Activated CD4-positive, CD25-positive, alpha-beta regulatory T cell treated with anti-CD3 and anti-CD28 coated beads, Interleukin-2, amount 50 U/mL, for 72 hours (primary cell): ENCODE data around the gene DNASE1L3.
"Not testable (repeated sequence)": the region's sequence is repeated elsewhere in the genome, so short reads cannot be mapped to it uniquely, and the experiment has no call there.

Experiments
- DNase-seq: peaks from one replicate; pipeline ENCODE4 v3.0.0; 2021

DNASE1L3 gene, protein sequence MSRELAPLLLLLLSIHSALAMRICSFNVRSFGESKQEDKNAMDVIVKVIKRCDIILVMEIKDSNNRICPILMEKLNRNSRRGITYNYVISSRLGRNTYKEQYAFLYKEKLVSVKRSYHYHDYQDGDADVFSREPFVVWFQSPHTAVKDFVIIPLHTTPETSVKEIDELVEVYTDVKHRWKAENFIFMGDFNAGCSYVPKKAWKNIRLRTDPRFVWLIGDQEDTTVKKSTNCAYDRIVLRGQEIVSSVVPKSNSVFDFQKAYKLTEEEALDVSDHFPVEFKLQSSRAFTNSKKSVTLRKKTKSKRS

DNA sequence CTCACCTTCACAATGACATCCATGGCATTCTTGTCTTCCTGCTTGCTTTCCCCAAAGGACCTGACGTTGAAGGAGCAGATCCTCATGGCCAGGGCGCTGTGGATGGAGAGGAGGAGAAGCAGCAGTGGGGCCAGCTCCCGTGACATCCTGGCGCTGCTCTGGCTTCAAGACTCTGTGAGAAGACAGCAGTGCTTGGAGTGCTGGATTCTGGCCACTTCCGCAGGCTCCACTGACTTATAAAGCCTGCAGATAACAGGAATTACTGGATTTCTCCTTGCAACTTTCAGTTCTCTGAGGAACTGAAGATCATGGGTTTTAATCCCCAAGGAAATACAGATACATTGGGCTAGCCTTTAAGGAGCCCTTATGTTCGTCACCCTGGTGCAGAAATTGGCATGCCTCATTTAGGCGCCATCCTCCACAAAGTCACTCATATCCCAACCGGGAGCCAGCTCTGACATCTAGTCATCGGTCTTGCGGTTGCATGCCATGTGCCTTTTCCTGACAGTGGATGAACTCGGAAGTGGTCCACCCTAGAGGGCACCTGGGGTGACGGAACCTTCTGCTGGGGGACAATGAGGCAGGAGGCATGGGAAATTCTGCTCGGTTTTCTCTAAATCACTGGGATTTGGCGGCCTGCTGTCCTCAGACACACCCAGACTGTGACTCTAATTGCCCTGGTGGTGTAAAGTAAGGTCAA lies at the start of gene DNASE1L3:
Gene DNASE1L3, minus strand, starts transcription at position 212 of the 700 bp plus-strand sequence. Its CDS starts 66 bp downstream, at position 146.
- no peak for DNase-seq

DNA sequence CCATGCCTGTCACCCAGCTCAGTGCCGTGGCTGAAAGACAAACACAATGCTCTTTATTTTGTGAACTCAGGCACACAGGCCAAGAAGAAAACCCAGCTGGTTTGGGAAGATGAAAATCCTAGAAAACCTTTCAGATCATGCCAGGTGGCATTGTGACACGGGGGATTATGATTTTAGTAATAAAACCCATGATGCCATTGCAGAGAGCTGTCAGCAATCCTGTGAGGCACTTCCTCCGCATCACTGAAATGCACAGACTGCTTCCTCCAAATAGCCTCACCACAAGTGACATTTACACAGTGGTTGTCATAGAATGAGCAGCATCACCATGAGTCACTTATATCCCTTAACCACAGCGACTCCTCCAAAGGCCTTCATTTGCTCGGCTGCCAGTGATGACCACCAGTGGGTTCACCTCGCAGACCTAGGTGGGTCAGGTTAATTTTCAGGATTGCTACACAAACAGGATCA lies 49.5 kb upstream of the DNASE1L3 start:
- DNase-seq: no peak

DNA sequence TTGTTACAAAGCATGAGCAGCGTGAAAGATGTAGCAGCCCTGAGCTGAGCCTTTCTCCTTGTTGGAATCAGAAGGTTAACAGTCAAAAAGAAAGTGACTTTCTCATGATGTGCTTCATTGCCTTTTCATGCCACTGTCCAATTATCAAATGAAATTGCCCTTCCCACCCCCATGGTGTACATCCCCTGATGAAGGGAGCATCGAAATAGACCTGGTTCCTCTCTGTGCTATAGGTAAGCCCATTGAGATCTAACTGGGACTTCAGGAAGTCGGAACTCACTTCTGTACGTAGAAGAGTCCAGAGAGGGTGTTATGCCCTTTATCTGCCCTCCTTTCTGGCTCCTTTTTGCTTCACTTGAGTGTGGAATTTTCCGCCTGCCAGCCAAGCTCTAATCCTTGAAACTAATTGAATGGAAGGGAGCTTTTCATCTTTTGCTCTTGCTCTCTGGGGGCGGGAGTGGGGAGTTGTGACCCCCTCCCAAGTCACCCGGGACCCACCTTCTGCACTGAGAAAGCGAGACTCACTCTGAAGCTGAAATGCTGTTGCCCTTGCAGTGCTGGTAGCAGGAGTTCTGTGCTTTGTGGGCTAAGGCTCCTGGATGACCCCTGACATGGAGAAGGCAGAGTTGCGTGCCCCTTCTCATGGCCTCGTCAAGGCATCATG lies 47.8 kb upstream of the DNASE1L3 start:
- DNase-seq: no peak

DNA sequence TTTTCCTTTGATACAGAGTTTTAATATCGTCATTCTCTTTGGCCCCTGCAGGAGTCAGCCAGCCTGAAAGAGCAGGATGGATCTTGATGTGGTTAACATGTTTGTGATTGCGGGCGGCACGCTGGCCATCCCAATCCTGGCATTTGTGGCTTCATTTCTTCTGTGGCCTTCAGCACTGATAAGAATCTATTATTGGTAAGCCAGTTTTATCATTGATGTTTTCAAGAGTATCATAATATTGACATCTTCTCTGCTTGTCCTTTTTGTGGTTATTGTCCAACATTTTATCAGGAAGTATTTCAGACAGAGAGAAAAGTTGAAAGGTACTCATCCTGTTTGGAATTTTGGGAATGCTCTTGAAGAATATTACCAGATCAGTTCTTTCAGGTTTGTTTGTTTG lies 45.7 kb upstream of the DNASE1L3 start:
- DNase-seq: no peak

DNA sequence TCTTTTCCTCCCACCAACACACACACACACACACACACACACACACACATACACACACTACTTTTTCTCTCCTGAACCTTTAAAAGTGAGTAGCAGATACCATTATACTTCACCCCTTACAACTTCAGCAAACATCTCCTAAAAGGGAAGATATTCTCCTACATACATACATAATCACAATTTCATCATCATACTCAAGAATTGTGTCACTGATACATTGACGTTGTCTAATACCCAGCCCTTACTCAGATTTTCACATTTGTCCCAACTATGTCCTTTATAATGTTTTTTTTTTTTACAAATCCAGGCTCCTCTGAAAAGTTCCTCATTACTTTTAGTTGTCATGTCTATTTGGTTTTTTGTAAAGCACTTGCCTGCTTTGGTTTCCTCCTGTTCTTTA lies 45.3 kb upstream of the DNASE1L3 start:
- DNase-seq: no peak

DNA sequence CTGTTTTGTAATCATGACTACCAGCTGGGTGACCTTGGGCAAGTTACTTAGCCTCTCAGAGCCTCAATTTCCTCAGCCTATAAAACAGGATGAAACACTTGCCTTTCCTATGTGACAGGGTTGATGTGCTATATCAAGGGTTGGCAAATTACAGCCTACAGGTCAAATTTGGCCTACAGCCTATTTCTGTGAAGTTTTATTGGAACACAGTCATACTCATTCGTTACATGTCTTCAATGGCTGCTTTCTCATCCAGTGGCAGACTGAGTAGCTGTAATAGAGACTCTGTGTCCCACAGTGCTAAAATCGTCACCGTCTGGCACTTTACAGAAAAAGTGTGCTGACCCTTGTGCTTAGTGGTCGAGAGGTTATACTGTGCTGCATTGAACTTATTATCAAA lies 43.4 kb upstream of the DNASE1L3 start:
- no peak for DNase-seq

DNA sequence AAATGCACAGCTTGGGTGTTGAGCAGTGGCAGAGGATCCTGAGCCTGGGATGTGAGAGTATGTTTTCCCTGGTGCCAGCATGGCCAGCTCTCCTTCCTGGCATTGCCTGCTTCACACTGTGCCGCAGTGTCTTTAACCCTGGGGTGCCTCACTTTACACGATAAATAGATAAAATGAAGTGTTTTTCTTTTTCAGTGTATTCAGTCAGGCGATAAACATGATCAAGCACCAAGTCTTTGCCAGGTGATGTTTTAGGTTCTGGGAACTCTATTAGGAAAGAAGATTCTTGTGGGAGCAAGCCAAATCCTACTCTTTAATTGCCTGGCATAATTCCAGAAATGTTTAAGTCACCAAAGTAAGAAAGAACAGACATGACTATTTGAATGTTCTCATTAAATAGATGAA lies 40.9 kb upstream of the DNASE1L3 start:
- no peak for DNase-seq

DNA sequence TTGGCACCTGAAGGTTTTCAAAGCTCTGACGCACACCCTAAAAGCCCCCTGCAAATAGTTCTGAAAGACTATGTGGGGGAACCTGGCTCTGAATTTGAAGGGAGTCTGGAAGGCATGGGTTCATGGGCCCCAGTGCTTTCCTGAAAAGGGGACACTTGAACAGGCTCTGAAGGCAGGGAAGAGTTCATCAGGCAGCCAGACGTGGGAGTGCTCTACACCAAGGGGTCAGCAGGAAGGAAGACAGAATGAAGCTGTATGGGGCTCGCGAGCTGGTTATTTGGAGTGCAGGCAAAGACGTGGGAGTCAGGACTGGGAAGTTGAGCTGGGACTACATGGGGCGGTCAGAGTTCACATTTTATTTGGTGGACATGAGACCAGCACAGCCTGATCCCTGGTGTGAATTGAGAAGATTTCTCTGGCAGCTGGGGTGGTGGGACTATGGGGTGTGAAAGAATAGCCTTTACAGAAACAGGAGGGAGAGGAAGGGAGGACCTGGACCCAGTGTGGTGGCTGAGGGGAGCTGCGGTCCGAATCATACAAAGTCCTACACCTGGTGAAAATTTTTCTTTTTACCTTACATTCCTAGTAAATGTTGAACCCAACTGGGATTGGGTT lies 39.4 kb upstream of the DNASE1L3 start:
- DNase-seq: no peak

DNA sequence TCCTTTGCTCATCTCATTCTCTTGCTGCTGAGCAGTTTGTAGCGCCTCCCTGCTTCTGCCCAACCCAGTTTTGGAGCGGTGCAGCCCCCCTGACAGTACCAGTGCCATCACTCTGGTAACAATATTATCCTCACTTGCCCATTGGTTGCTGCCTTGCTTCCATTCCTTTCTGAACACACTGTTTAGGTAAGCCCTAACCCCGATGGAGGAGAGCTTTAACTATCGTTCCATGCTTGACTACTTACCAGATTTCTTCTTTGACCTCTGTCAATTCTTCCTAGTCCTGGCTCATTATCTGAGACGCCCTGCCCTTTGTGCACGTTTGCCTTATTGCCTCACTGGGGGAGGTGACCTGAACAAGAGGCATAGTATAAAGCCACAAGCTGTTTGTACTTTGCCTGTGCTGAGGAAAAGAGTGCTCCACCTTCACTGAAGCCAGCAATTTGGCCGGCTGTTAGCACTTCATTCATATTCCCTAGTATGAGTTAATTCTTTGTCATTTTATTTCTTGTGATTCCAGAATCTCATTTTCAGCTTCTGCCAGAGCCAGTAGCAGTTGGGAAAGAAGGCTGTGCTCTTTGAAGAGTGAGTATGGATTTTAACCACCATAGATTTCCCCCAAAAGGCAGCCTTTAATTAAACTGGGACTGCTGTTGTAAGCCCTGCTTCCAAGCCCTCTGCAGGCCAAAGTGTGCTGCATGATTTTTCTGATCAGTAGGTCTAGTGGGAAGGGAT lies 38.8 kb upstream of the DNASE1L3 start:
- DNase-seq: no peak

DNA sequence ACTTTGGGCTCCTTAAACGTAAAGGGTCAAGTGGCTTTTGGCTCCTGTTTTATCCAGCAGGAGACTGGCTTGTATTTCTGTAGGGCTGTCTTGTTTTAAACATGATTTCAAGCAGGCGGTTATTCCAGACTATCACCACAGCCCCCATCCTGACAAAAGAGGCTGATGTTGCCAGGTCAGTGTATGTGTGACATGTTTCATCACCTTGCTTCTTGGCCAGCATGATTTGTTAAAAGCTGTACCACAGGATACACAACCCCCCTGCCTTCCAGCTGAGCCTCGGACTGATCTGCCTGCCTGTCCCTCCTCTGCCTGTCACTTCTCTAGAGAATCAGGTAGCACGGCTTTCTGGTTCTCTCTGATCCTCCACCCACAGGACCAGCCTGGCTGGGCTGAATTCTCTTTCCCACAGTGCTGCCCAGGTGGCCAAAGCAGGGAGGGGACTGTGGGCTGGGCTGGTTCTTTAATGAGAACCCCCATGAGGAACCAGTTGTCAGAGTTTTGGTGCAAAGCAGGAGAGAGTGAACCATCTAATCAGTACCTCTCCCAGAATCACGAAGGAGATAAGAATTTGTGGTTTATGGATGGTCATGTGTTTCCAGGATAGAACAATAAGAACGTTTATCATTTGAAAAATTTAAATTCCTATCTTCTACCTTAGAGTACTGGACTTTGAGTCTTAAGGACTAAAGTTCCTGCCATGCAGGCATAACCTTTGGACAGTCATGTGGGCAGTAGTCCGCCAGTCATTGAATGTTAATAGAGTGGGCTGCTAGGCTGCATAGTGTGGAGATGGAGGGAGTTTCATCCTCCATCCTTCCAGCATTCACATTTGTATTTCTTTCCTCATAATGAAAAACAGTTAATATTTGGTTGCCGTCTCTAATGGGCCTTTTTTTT lies 35.6 kb upstream of the DNASE1L3 start:
- no peak for DNase-seq

DNA sequence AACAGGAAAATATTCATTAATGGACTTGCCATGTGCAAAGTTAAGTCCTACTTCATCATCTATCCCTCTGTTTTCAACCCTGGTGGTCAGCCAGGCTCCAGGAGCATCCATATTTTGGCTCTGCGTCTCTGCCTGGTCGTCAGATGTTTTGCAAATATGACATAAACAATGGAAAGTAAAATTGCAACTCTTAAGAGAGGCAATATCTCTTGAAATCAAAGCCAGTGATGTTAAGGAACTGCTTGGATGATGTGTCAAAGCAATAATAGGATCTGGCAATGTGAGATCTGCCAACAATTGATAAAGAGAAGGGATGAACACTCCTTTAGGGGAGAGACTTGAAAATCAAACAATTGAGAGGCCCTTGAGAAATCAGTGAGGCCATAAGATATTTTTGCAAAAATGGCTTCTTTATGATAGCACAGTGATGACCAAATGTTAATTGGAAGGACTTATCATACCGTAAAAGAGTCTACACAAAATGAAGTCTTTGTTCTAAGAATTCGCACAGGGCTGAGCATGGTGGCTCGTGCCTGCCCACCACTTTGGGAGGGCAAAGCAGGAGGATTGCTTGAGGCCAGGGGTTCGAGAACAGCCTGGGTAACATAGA lies 33.3 kb upstream of the DNASE1L3 start:
- DNase-seq: no peak

DNA sequence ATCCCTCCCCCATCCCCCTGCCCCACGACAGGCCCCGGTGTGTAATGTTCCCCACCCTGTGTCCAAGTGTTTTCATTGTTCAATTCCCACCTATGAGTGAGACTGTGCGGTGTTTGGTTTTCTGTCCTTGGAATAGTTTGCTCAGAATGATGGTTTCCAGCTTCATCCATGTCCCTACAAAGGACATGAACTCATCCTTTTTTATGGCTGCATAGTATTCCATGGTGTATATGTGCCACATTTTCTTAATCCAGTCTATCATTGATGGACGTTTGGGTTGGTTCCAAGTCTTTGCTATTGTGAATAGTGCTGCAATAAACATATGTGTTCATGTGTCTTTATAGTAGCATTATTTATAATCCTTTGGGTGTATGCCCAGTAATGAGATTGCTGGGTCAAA lies 32.1 kb upstream of the DNASE1L3 start:
- DNase-seq: not testable (repeated sequence)

DNA sequence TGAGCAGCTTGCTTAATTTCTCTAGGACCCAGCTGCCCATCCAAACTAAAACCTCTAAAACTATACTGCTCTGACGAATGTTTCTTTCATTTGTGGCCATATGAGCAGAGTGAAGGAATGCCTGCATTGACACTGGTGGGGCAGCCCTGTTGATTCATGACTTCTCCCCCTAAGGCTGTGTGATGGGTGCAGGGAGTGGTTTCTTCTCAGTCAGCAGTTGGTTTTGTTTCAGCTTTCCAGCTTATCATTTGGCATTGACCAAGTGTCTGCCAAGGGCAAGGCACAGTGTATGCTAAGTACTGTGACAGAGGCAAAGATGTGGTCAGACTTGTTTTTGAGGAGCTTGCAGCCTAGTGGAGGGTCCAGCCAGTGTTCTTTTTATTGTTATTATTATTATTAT lies 31.6 kb upstream of the DNASE1L3 start:
- no peak for DNase-seq

DNA sequence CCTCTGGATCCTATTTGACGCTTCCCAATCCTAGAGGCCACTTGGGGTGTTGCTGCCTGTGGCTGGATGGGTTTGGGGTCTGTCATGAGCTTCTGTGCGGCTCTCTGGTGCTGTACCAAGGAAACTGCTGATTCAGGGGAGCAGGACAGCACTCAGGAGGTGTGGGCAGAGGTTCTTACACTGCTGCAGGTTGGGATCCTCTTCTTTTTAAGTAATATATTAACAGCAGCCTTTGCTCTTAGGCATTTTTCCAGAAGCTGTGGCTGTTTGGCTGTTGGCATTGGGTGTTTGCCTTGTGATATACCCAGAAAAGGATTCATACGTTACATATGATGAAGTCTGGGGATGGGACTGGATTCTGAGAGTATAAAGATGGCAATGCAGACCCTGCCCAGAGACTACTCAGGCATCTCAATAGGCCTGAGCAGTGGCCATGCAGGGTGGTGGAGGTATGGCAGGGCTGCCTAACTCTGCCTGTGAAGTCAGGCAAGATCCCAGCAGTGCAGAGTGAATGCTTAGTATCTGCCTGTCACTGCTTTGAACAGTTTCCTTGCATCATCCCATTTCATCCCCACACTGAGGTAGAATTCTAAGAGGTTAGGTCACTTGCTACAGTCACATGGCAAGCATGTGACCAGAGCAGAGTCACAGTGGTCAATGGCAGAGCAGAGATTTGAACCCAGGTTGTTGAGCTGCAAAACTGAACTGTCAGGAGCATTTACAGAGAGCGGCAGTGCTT lies 30.7 kb upstream of the DNASE1L3 start:
- DNase-seq: no peak

DNA sequence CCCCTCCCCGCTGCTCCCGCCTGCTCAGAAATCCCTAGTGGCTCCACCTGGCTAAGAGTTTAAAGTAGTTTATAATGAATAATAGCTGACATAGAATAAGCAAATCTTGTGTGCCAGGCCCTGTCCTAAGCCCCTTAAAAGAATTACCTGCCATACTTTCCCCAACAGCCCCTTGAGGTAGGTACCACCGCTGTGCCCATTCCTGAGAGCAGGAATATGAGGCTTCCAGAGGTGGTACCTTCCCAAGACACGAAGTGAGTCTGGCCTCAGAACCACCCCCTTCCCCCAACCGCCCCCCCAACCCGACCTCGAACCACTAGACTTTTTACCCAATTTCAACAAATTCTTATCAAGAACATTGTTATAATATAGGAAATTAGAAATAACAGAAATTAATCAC lies 28.1 kb upstream of the DNASE1L3 start:
- DNase-seq: no peak

DNA sequence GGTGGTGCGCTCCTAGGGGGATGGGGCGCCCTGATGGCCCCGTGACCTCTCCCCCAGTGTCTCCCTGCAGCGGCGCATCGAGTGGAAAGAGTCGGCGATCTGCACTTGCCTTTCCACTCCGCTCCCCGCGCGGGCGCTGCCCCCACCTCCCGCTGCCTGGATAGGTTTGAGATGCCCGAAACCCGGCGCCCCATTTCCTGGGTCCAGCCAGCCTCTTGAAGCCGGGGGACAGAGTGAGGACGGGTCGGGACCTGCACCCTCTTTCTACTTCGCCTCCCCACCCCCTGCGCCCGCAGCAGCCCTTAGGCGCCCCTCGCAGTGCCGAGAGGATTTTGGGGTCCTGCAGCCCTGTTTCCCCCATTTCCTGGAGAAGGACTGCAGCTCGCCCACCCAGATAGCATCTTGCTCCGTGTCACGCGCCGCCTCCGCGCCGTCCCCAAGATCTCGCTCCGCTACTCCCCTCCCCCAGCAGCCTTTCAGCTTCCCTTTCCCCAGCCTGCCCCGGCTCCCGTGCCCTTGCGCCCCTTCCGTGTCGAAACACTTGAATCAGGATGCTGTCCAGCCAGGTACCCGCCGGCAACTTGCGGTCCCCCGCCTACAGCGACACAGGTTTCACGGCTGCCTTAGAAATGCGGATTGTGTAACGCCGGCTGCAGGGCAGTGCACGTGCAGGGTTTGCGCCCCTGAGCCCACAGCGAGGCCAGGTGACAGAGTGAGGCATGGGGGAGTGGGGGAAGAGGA lies 27.3 kb upstream of the DNASE1L3 start:
- DNase-seq: peak; percentile 45

DNA sequence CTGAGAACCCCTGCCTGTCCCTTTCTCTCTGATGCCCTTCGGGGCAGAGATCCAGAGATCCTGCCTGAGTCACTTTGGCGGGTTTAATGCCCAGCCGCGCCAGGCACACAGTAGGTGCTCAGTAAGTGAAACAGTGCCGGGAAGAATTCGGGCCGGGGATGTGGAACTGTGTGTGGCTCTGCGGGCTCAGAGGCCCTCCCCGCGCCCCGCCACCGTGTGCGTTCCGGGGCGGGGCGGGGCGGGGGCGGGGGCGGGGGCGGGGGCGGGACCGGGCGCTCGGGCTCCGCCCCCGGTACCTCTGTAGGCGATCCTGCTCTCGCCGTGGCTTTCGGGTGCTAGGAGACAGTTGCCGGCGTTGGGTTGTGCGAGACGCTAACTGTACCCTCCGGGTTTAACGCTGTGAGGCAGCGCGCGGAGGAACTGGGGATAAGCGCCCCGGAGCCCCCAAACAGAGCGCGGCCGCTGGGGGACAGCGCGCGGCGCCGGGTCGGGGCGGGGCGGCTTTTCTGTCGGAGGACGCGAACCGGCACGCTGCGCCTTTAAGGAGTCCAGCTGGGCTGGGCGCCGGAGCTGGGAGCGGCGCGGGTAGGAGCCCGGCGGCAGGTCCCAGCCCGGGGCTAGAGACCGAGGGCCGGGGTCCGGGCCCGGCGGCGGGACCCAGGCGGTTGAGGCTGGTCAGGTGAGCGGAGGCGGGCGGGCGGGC lies 26.6 kb upstream of the DNASE1L3 start, which contains the start of gene ABHD6:
Gene ABHD6, plus strand, starts transcription at position 555 of the 703 bp plus-strand sequence. CDS start 18,795 bp downstream, outside the sequence.
- peak; percentile 87 for DNase-seq

DNA sequence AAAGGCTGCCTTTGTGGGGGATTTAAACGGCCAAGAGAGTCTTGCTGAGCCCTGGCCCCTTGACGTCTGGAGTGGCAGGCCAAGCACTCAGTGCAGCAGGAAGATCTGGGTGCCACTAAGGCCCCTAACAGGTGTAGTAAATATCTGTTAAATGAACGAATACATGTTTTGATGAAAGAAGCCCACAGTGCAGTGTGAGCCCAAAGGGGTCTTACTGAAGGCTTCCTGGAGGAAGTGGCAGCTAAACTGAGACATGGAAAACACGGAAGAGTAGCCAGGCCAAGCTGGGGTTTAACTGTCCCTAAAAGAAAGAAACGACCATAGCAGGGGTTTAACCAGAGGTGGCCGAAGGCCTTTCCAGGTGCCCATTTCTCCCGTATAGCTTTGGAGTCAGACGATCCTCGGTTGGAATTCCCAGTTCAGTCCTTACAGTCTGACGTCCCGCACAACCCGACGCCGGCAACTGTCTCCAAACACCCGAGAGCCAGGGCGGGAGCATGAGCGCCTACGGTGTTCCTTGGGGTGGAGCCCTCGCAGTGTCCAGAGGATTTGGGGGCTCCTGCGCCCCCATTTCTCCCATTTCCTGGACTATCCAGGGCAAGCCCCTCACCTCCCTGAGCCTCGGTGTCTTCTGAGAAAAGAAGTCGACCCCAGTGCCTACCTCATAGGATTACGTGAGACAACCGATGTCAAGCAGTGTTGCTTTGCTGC lies 25.9 kb upstream of the DNASE1L3 start:
- no peak for DNase-seq
